ENCODE measurements around the gene CXXC5.
"Not testable (repeated sequence)": the region's sequence is repeated elsewhere in the genome, so short reads cannot be mapped to it uniquely, and the experiment has no call there.

CXXC5 gene

DNA sequence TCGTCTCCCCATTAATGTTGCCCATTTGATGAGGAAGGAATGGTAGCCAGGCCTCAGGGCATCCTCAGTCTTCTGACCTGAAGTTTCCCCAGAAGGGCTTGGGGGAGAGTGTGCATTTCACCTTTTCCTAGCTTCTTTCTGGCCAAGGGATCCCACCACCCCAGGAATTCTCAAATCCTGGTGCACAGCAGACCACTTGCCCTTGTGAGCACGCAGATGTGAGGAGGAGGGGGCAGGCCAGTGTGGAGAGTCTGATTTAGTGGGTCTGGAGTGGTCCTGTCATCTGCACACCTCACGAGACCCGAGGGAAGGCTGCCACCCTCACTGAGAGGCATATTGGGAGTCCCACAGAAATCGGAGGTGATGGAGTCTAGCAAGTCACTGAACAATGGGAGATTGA is 64.3 kb downstream of the CXXC5 start:
- DNase-seq (ENCODE audit: low spot score) = no peak

DNA sequence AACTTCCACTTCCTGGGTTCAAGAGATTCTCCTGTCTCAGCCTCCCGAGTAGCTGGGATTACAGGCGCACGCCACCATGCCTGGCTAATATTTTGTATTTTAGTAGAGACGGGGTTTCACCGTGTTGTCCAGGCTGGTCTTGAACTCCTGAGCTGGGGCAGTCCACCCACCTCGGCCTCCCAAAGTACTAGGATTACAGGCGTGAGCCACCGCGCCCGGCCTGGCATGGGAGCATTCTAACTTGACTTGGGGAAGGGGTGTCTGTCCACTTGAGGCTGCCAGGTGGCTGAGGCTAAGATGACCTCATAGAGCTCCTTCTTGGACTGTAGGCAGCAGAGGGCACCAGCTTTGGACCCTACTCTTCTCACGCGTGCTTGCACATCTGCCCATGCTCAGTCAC is 65.7 kb downstream of the CXXC5 start:
- DNase-seq (ENCODE audit: low spot score) = not testable (repeated sequence)

DNA sequence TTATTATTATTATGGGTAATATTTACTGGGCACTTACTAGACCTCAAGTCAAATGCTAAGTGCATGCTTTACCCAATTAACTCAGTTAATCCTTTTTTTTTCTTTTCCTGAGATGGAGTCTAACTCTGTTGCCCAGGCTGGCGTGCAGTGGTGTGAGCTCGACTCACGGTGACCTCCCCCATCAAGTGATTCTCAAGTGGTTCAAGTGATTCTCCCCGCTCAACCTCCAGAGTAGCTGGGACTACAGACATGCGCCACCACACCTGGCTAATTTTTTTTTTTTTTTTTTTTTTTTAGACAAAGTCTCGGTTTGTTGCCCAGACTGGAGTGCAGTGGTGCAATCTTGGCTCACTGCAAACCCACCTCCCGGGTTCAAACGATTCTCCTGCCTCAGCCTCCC is 69.1 kb downstream of the CXXC5 start:
- DNase-seq (ENCODE audit: low spot score) = no peak

DNA sequence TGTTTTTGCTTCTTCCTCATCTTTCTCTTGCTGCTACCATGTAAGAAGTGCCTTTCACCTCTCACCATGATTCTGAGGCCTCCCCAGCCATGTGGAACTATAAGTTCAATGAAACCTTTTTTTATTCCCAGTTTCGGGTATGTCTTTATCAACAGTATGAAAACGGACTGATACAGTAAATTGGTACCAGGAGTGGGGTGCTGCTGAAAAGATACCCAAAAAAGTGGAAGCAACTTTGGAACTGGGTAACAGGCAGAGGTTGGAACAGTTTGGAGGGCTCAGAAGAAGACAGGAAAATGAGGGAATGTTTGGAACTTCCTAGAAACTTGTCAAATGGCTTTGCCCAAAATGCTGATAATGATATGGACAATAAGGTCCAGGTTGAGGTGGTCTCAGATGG is 70.3 kb downstream of the CXXC5 start:
- not testable (repeated sequence) for DNase-seq (ENCODE audit: low spot score)

DNA sequence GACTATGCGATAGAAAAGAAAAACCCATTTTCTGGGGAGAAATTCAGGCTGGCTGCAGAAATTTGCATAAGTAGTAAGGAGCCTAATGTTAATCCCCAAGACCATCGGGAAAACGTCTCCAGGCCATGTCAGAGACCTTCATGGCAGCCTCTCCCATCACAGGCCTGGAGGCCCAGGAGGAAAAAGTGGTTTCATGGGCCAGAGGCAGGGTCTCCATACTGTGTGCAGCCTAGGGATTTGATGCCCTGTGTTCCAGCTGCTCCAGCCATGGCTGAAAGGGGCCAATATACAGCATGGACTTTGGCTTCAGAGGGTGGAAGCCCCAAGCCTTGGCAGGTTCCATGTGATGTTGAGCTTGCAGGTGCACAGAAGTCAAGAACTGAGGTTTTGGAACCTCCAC is 71.8 kb downstream of the CXXC5 start:
- DNase-seq (ENCODE audit: low spot score) = not testable (repeated sequence)

DNA sequence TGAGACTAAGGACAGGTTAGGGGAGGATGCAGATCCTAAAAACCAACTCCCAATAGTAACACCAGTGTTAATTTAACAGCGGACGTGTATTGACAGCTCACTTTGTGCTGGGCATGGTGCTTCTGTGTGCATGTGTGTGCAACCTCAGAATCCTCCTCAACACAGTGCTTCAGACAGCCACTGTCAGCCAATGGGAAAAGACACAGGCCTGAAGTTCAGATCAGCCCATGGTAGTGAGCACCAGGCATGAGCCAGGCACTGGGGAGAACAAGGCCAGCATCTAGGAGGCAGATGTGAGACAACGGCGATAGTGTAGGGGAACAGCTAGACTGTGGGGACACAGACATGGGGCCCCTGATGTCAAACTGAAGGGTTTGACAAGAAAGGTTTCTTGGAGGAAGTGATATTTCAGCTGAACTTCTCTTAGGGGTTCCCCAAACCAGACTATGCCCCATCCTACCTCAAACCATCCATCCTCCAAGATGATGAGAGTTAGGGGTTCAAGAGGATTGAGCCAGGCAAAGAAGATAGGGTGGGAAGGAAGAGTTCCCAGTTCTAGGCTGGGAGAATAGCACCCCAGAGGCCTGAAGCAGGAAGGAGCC is 75.9 kb downstream of the CXXC5 start:
- DNase-seq (ENCODE audit: low spot score) = no peak

DNA sequence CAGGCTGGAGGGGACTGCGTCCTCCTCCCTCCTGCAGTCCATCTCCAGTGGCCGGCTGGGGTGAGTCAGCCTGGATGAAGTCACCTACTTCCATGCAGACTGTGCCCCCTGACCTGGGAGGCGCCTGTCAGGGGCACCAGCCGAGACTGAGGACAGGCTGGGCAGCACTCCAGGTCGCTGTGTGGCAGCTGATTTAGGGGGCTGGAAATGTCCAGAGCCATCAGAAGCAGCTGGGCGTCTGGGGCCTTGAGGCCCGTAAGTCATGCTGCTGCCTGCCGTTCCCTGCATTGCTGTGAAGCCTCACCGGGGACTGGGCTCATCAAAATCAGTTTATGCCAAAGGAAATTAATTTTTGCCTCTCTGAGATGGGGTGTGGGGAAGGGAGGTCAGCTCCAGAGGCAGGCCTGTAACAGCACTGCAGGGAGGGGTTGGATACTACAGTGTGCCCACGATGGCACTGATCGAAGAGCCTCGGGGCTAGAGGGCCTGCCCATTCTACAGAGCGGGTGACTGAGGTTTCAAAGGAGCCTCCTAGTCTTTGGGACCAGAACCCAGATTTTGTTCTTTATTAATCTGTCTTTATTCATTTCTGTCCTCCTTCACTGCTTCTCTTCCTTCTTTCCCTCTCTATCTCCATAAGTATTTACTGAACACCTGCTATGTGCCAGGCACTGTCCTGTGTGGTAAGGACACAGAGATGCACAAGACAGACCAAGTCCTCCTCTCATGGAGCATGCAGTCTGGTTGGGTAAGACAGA is 77.1 kb downstream of the CXXC5 start:
- DNase-seq (ENCODE audit: low spot score) = peak; percentile 92

DNA sequence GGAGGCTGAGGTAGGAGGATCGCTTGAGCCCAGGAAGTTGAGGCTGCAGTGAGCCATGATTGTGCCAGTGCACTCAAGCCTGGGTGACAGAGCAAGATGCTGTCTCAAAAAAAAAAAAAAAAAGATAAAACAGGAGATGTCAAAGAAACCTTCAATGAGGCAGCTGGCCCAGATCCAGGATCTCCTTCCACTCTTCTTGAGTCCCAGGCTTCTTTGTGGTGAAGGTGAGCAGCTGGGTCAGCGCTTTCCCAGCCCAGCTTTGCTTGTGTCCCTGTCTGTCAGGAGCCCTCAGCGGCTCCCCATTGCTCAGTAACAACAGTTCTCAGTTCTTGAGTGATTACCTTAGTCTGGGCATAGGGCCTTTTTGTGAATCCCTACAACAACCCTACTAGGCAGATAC is 78.1 kb downstream of the CXXC5 start:
- DNase-seq (ENCODE audit: low spot score) = no peak

DNA sequence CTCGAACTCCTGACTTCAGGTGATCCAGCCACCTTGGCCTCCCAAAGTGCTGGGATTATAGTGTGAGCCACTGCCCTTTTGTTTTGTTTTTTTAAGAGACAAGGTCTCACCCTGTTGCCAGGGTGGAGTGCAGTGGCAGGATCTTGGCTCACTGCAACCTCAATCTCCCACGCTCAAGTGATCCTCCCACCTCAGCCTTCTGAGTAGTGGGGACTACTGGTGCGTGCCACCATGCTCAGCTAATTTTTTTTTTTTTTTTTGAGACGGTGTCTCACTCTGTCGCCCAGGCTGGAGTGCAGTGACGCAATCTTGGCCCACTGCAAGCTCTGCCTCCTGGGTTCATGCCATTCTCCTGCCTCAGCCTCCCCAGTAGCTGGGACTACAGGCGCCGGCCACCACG is 79.5 kb downstream of the CXXC5 start:
- DNase-seq (ENCODE audit: low spot score) = not testable (repeated sequence)

DNA sequence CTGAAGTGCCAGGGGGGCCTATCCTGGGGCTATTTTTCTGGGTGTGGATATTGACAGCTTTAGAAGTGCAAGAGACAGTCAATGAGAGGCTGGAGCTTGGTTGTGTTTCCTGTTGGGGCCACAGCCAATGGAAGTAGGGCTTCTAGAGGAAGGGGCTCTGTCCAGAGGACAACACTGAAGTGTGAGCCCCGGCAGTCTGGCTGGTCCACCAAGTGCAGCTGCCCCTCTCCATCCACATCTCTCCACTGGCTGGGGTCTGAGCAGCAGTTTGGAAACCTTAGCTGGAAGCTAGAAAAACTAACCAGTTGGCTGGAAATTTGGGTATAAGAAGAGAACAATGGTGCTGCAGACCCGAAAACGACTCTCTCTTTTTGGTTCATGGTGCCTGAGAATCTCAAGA is 83.1 kb downstream of the CXXC5 start:
- DNase-seq (ENCODE audit: low spot score) = no peak

DNA sequence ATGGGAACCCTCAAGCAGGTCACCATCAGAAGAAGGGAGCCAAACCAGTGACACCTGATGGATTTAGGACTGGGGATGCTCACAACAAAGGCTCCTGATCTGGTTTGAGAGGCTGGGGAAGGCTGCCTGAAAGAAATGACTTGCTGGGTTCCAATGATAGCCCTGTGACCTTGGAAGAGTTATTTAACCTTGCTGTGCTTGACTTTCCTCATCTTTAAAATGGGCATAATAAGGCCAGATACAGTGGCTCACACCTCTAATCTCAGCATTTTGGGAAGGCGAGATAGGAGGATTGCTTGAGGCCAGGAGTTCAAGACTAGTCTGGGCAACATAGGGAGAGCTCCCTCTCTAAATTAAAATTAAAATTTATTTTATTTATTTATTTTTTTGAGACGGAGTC is 83.9 kb downstream of the CXXC5 start:
- no peak for DNase-seq (ENCODE audit: low spot score)

DNA sequence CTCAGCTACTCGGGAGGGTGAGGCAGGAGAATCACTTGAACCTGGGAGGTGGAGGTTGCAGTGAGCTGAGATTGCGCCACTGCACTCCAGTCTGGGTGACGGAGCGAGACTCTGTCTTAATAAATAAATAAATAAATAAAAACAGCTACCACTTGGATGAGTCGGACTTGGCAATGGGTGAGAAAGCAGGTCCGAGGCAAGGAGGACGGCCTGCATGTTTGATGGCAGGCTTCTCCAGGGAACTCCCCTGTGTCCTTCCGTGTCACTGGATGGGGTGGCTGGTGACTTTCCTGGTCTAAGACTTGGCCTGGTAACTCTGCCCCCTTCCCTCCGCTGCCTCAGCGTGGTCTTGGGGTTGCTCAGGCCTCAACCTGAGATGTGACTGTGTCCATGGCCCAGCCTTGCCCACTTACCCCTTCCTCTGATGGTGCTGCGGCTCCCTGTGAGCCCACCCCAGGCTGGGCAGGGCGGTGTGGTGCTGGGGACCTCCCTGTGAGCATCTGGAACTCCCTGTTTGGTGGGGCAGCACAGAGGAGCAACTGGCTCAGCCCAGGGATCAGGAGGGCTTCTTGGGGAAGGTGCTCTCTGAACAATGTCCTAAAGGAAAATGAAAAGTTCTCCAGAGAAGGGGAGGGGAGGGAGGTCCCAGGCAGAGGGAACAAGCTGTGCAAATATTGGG is 85.0 kb downstream of the CXXC5 start:
- no peak for DNase-seq (ENCODE audit: low spot score)
